ENCODE results near the gene ZFAND3.
A peak's percentile ranks its signal among the peaks of the same experiment; 100 is the strongest.

ZFAND3 gene

GRCh38 chr6:37798436-37799262, 20.9 kb upstream of the ZFAND3 start:
- no peak for DNase-seq (ENCODE audit: low read depth)

- no peak for DNase-seq (ENCODE audit: low read depth)
Measured at GRCh38 chr6:37799263-37799644, 20.3 kb upstream of the ZFAND3 start.

GRCh38 chr6:37800703-37801604, 18.6 kb upstream of the ZFAND3 start:
- no peak for DNase-seq (ENCODE audit: low read depth)

GRCh38 chr6:37801605-37801940, 18.0 kb upstream of the ZFAND3 start:
- no peak for DNase-seq (ENCODE audit: low read depth)

- no peak for DNase-seq (ENCODE audit: low read depth)
Measured at GRCh38 chr6:37802810-37803209, 16.7 kb upstream of the ZFAND3 start.

- DNase-seq (ENCODE audit: low read depth): no peak
Measured at GRCh38 chr6:37804586-37804985, 14.9 kb upstream of the ZFAND3 start.

- no peak for DNase-seq (ENCODE audit: low read depth)
Measured at GRCh38 chr6:37806213-37806612, 13.3 kb upstream of the ZFAND3 start.

- no peak for DNase-seq (ENCODE audit: low read depth)
Measured at GRCh38 chr6:37807656-37808055, 11.9 kb upstream of the ZFAND3 start.

GRCh38 chr6:37809197-37809543, 10.4 kb upstream of the ZFAND3 start:
- DNase-seq (ENCODE audit: low read depth): no peak

- DNase-seq (ENCODE audit: low read depth): no peak
Measured at GRCh38 chr6:37812841-37813240, 6.7 kb upstream of the ZFAND3 start.

GRCh38 chr6:37814374-37814773, 5.2 kb upstream of the ZFAND3 start:
- no peak for DNase-seq (ENCODE audit: low read depth)

GRCh38 chr6:37816599-37817375, 2.7 kb upstream of the ZFAND3 start:
- DNase-seq (ENCODE audit: low read depth): no peak

GRCh38 chr6:37818536-37819176, 871 bp upstream of the ZFAND3 start:
- DNase-seq (ENCODE audit: low read depth): peak; percentile 90

- DNase-seq (ENCODE audit: low read depth): peak; percentile 30
Measured at GRCh38 chr6:37819802-37820717, 533 bp downstream of the ZFAND3 start.

GRCh38 chr6:37820718-37821079, 1.2 kb downstream of the ZFAND3 start:
- DNase-seq (ENCODE audit: low read depth): no peak

- DNase-seq (ENCODE audit: low read depth): no peak
Measured at GRCh38 chr6:37821446-37821845, 1.9 kb downstream of the ZFAND3 start.

- peak; percentile 31 for DNase-seq (ENCODE audit: low read depth)
Measured at GRCh38 chr6:37822851-37823682, 3.5 kb downstream of the ZFAND3 start.

GRCh38 chr6:37824170-37824569, 4.6 kb downstream of the ZFAND3 start:
- DNase-seq (ENCODE audit: low read depth): no peak

GRCh38 chr6:37826188-37826587, 6.7 kb downstream of the ZFAND3 start:
- DNase-seq (ENCODE audit: low read depth): no peak

- no peak for DNase-seq (ENCODE audit: low read depth)
Measured at GRCh38 chr6:37826993-37827392, 7.5 kb downstream of the ZFAND3 start.

Measured in activated T-cell treated with anti-CD3 and anti-CD28 coated beads for 24 hours (primary cell).